Measurements from ENCODE around the gene MAP1B.

Gene MAP1B

GRCh38 chr5:72134226-72134899 lies 27.1 kb downstream of the MAP1B start:
- no peak for DNase-seq

GRCh38 chr5:72137826-72138409 lies 30.6 kb downstream of the MAP1B start:
- no peak for DNase-seq

- DNase-seq = peak; percentile 92
Measured at GRCh38 chr5:72138943-72139521, 31.8 kb downstream of the MAP1B start.

GRCh38 chr5:72140711-72141110 lies 33.4 kb downstream of the MAP1B start:
- no peak for DNase-seq

GRCh38 chr5:72141440-72142355 lies 34.4 kb downstream of the MAP1B start:
- peak; percentile 92 for DNase-seq

GRCh38 chr5:72144762-72145161 lies 37.5 kb downstream of the MAP1B start:
- no peak for DNase-seq

GRCh38 chr5:72145348-72145747 lies 38.1 kb downstream of the MAP1B start:
- no peak for DNase-seq

GRCh38 chr5:72146056-72146455 lies 38.8 kb downstream of the MAP1B start:
- no peak for DNase-seq

GRCh38 chr5:72147569-72147968 lies 40.3 kb downstream of the MAP1B start:
- no peak for DNase-seq

- no peak for DNase-seq
Measured at GRCh38 chr5:72149742-72150141, 42.5 kb downstream of the MAP1B start.

- no peak for DNase-seq
Measured at GRCh38 chr5:72151169-72151568, 43.9 kb downstream of the MAP1B start.

GRCh38 chr5:72151646-72152045 lies 44.4 kb downstream of the MAP1B start:
- DNase-seq = no peak

GRCh38 chr5:72152545-72152944 lies 45.3 kb downstream of the MAP1B start:
- DNase-seq = peak; percentile 77

- no peak for DNase-seq
Measured at GRCh38 chr5:72153551-72153950, 46.3 kb downstream of the MAP1B start.

- DNase-seq = no peak
Measured at GRCh38 chr5:72154076-72154756, 46.9 kb downstream of the MAP1B start.

- peak; percentile 95 for DNase-seq
Measured at GRCh38 chr5:72156946-72157624, 49.8 kb downstream of the MAP1B start.

GRCh38 chr5:72157625-72157962 lies 50.3 kb downstream of the MAP1B start:
- no peak for DNase-seq

- peak; percentile 53 for DNase-seq
Measured at GRCh38 chr5:72159501-72159911, 52.2 kb downstream of the MAP1B start.

- DNase-seq = peak; percentile 82
Measured at GRCh38 chr5:72160329-72160728, 53.1 kb downstream of the MAP1B start.

GRCh38 chr5:72160959-72161358 lies 53.7 kb downstream of the MAP1B start:
- DNase-seq = peak; percentile 60

GRCh38 chr5:72161951-72162350 lies 54.7 kb downstream of the MAP1B start:
- DNase-seq = no peak

GRCh38 chr5:72163349-72163983 lies 56.2 kb downstream of the MAP1B start:
- no peak for DNase-seq

Measured in EL (cell line).